ENCODE results near the gene WDR7. TPM values are rescaled to one million over a fixed set of nuclear protein-coding genes. Genes with fewer than 3 reads are reported as not detected.

Gene WDR7
- total and polyA plus RNA-seq, 2 experiments from 2014 or later, result 7.0 to 14.8 TPM

GRCh38 chr18:56775701-56776100, 124.5 kb downstream of the WDR7 start:
- Histone ChIP-seq H3K4me1 (ENCODE audit: insufficient read depth) (no peaks in the 10 kb centered on the region), H3K27ac (ENCODE audit: low read depth) (no peak overlapping the region), H3K79me2 (replicated peaks; ENCODE audit: insufficient read depth) (no peaks in the 10 kb centered on the region), H3K9me2 (ENCODE audit: insufficient read depth) (no peaks in the 10 kb centered on the region), H3K36me3 (ENCODE audit: insufficient read depth) (no peaks in the 10 kb centered on the region), H2AFZ (no peak overlapping the region), H3F3A (replicated peaks; ENCODE audit: low read depth) (no peaks in the 10 kb centered on the region), H3K27me3 (ENCODE audit: insufficient read depth) (no peaks in the 10 kb centered on the region), H3K4me3 (no peak overlapping the region), H3K4me2 (no peak overlapping the region), H4K20me1 (replicated peaks; ENCODE audit: insufficient read depth) (no peaks in the 10 kb centered on the region)
- DNase-seq (ENCODE audit: low spot score), result no peak
- no peak for ATAC-seq
- Mint-ChIP-seq H3K27me3 (ENCODE audit: insufficient read depth, low read depth, poor library complexity) (peaks cover 2% of the 10 kb centered on the region), H3K4me3 (no peak overlapping the region), H3K27ac (no peak overlapping the region), H3K4me1 (no peaks in the 10 kb centered on the region), H3K36me3 (ENCODE audit: low read depth) (no peaks in the 10 kb centered on the region), H3K9me3 (no peaks in the 10 kb centered on the region)
- TF ChIP-seq NANOG (IDR thresholded peaks at IDR 0.05; ENCODE audit: borderline replicate concordance), result no peak
- TF ChIP-seq STAT1 (IDR thresholded peaks at IDR 0.05; ENCODE audit: unreplicated experiment), result no peak
- no peak for TF ChIP-seq EZH2 (IDR thresholded peaks at IDR 0.05; ENCODE audit: low read depth, unreplicated experiment)
- no peak for TF ChIP-seq REST (IDR thresholded peaks at IDR 0.05; ENCODE audit: unreplicated experiment)

- Histone ChIP-seq H2AFZ (no peak overlapping the region), H3K27me3 (ENCODE audit: insufficient read depth) (no peaks in the 10 kb centered on the region), H3K4me2 (no peak overlapping the region), H3K9me2 (ENCODE audit: insufficient read depth) (no peaks in the 10 kb centered on the region), H3K27ac (ENCODE audit: low read depth) (no peak overlapping the region), H3K4me3 (no peak overlapping the region), H3K4me1 (ENCODE audit: insufficient read depth) (no peaks in the 10 kb centered on the region), H4K20me1 (replicated peaks; ENCODE audit: insufficient read depth) (no peaks in the 10 kb centered on the region), H3K36me3 (ENCODE audit: insufficient read depth) (no peaks in the 10 kb centered on the region), H3K79me2 (replicated peaks; ENCODE audit: insufficient read depth) (no peaks in the 10 kb centered on the region), H3F3A (replicated peaks; ENCODE audit: low read depth) (no peaks in the 10 kb centered on the region)
- no peak for DNase-seq (ENCODE audit: low spot score)
- Mint-ChIP-seq H3K27ac (peak overlapping the region; percentile 20; the same call in 1 of the 2 replicates), H3K27me3 (ENCODE audit: insufficient read depth, low read depth, poor library complexity) (no peaks in the 10 kb centered on the region), H3K36me3 (ENCODE audit: low read depth) (no peaks in the 10 kb centered on the region), H3K4me3 (no peak overlapping the region), H3K4me1 (peaks cover 3% of the 10 kb centered on the region; the same call in 2 of the 3 replicates), H3K9me3 (no peaks in the 10 kb centered on the region)
- no peak for ATAC-seq
- TF ChIP-seq CREB1 (CRISPR knock-in tag; IDR thresholded peaks at IDR 0.05; ENCODE audit: low read depth) (no peak), ETS1 (IDR thresholded peaks at IDR 0.05) (no peak), POLR2AphosphoS5 (IDR thresholded peaks at IDR 0.05; ENCODE audit: low read depth) (no peak), ZNF114 (CRISPR knock-in tag; IDR thresholded peaks at IDR 0.05) (no peak), ZNF462 (CRISPR knock-in tag; IDR thresholded peaks at IDR 0.05) (no peak)
These were observed 136.2 kb downstream of the WDR7 start for GRCh38 chr18:56787390-56787789.
